IMR-90 (cell line): ENCODE results near the gene KRT6C. TPM values are rescaled to one million over a fixed set of nuclear protein-coding genes. Genes with fewer than 3 reads are reported as not detected.

Source experiments
- ATAC-seq: fragments of 200-7000 bp; cut with Tn5 transposase; 2 replicates; pipeline ENCODE4 v1.9.1; 2020; ENCODE audit warnings: low read depth, mild to moderate bottlenecking, moderate library complexity
- BruUV-seq: library from RNA; stranded (reverse); fragments of 400-500 nt; replicated peaks from 2 replicates; lab custom pipeline; 2021; lab: Mats Ljungman, UMichigan
- CTCF ChIA-PET: fragments of 300-600 bp; formaldehyde crosslinking; extraction: SDS; loops from one replicate; lab custom pipeline; 2021; ENCODE audit warnings: antibody characterized with exemption; lab: Yijun Ruan, JAX
- POLR2A ChIA-PET: fragments of 300-600 bp; sonication (Branson Sonifier 250); formaldehyde crosslinking; loops from one replicate; lab custom pipeline; 2022; ENCODE audit warnings: antibody characterized with exemption; ENCODE audit not compliant: unreplicated experiment; lab: Charles Lee
- DNase-seq: peaks from one replicate; pipeline ENCODE4 v3.0.0; 2013
- H2AFZ ChIP-seq: replicated peaks from 2 replicates; pipeline ENCODE3; 2013; ENCODE audit warnings: low read length, mild to moderate bottlenecking; ENCODE audit not compliant: poor library complexity
- H2AK5ac ChIP-seq: 2 replicates; pipeline ENCODE4 v1.6.1; 2013; ENCODE audit warnings: low read depth, low read length, inconsistent platforms
- H2AK9ac ChIP-seq: replicated peaks from 2 replicates; pipeline ENCODE3; 2013; ENCODE audit warnings: mild to moderate bottlenecking, low read depth, low read length, moderate library complexity; ENCODE audit not compliant: poor library complexity
- H2BK120ac ChIP-seq: 2 replicates; pipeline ENCODE4 v1.6.1; 2013; ENCODE audit warnings: low read depth, low read length, inconsistent platforms
- H2BK15ac ChIP-seq: 3 replicates; pipeline ENCODE4 v1.6.1; 2013; ENCODE audit warnings: low read depth, low read length, inconsistent platforms
- H2BK20ac ChIP-seq: 2 replicates; pipeline ENCODE4 v1.6.1; 2013; ENCODE audit warnings: low read depth, mild to moderate bottlenecking, inconsistent platforms, low read length, moderate library complexity
- H2BK5ac ChIP-seq: 2 replicates; pipeline ENCODE4 v1.6.1; 2013; ENCODE audit warnings: mild to moderate bottlenecking, low read depth, low read length, inconsistent platforms; ENCODE audit not compliant: poor library complexity, severe bottlenecking
- H3K14ac ChIP-seq: replicated peaks from 2 replicates; pipeline ENCODE4 v1.6.1; 2013; ENCODE audit warnings: low read depth, low read length, inconsistent platforms
- H3K18ac ChIP-seq: 2 replicates; pipeline ENCODE4 v1.6.1; 2013; ENCODE audit warnings: low read depth, low read length, control low read depth
- H3K23ac ChIP-seq: 2 replicates; pipeline ENCODE4 v1.6.1; 2013; ENCODE audit warnings: low read depth, low read length, inconsistent platforms
- H3K27ac ChIP-seq: 2 replicates; pipeline ENCODE4 v1.5.1; 2013; ENCODE audit warnings: mild to moderate bottlenecking, control low read depth, low read length; ENCODE audit not compliant: insufficient read depth
- H3K27me3 ChIP-seq: 2 replicates; pipeline ENCODE4 v1.6.1; 2013; ENCODE audit warnings: low read length; ENCODE audit not compliant: control insufficient read depth, insufficient read depth
- H3K36me3 ChIP-seq: 2 replicates; pipeline ENCODE4 v1.6.1; 2013; ENCODE audit warnings: low read length, mixed read lengths; ENCODE audit not compliant: control insufficient read depth, insufficient read depth
- H3K4ac ChIP-seq: 2 replicates; pipeline ENCODE4 v1.6.1; 2013; ENCODE audit warnings: low read depth, low read length, inconsistent platforms
- H3K4me1 ChIP-seq: 2 replicates; pipeline ENCODE4 v1.6.1; 2013; ENCODE audit warnings: low read length, mixed read lengths; ENCODE audit not compliant: control insufficient read depth, insufficient read depth
- H3K4me2 ChIP-seq: 2 replicates; pipeline ENCODE4 v1.6.1; 2013; ENCODE audit warnings: low read depth, mild to moderate bottlenecking, control low read depth, low read length, moderate library complexity
- H3K4me3 ChIP-seq: 2 replicates; pipeline ENCODE4 v1.5.1; 2013; ENCODE audit warnings: low read depth, mild to moderate bottlenecking, control low read depth, low read length, moderate library complexity; ENCODE audit not compliant: insufficient read depth
- H3K56ac ChIP-seq: 2 replicates; pipeline ENCODE4 v1.6.1; 2013; ENCODE audit warnings: low read length, inconsistent platforms; ENCODE audit not compliant: insufficient read depth; ENCODE audit errors: extremely low read depth
- H3K79me1 ChIP-seq, 2 experiments: 2 replicates each; pipeline ENCODE4 v1.6.1; 2013; ENCODE audit warnings: low read length in 2 of 2, inconsistent platforms in 1 of 2, low read depth in 1 of 2
- H3K9ac ChIP-seq: 2 replicates; pipeline ENCODE4 v1.6.1; 2013; ENCODE audit warnings: low read depth, low read length, control low read depth
- H3K9me1 ChIP-seq: 2 replicates; pipeline ENCODE4 v1.6.1; 2013; ENCODE audit warnings: low read length, inconsistent platforms; ENCODE audit not compliant: insufficient read depth
- H3K9me3 ChIP-seq: 2 replicates; pipeline ENCODE4 v1.6.1; 2013; ENCODE audit warnings: low read length; ENCODE audit not compliant: control insufficient read depth, insufficient read depth
- H4K20me1 ChIP-seq: 2 replicates; pipeline ENCODE4 v1.6.1; 2013; ENCODE audit warnings: low read length, inconsistent platforms; ENCODE audit not compliant: insufficient read depth
- H4K5ac ChIP-seq: 2 replicates; pipeline ENCODE4 v1.6.1; 2013; ENCODE audit warnings: mild to moderate bottlenecking, low read depth, low read length, control low read depth
- H4K8ac ChIP-seq, 2 experiments: 2 replicates each; pipeline ENCODE4 v1.6.1; 2013; ENCODE audit warnings: low read depth in 2 of 2, low read length in 2 of 2, control low read depth in 1 of 2, inconsistent platforms in 1 of 2
- H4K91ac ChIP-seq: 2 replicates; pipeline ENCODE4 v1.6.1; 2013; ENCODE audit warnings: low read depth, low read length, inconsistent platforms; ENCODE audit not compliant: insufficient read depth
- BHLHE40 ChIP-seq: fragments of 150-350 bp; IDR thresholded peaks from 2 replicates; pipeline ENCODE4 v1.6.1; 2016; ENCODE audit warnings: mild to moderate bottlenecking, low read depth, low read length
- CEBPB ChIP-seq: IDR thresholded peaks from 2 replicates; pipeline ENCODE4 v1.6.1; 2012; ENCODE audit warnings: low read depth, low read length, improper control_type of control experiment
- CHD1 ChIP-seq: IDR thresholded peaks from 2 replicates; pipeline ENCODE4 v1.6.1; 2012; ENCODE audit warnings: low read depth, low read length, improper control_type of control experiment
- CTCF ChIP-seq: conservative IDR thresholded peaks from 2 replicates; pipeline ENCODE4 v1.5.1; 2012; ENCODE audit warnings: mild to moderate bottlenecking, low read depth, low read length, improper control_type of control experiment
- FOS ChIP-seq: fragments of 150-350 bp; IDR thresholded peaks from 2 replicates; pipeline ENCODE4 v1.6.1; 2016; ENCODE audit warnings: low read depth, low read length
- MAFK ChIP-seq: IDR thresholded peaks from 2 replicates; pipeline ENCODE4 v1.6.1; 2012; ENCODE audit warnings: low read depth, low read length, improper control_type of control experiment
- MAZ ChIP-seq: IDR thresholded peaks from 2 replicates; pipeline ENCODE4 v1.6.1; 2012; ENCODE audit warnings: low read depth, mild to moderate bottlenecking, low read length, improper control_type of control experiment, moderate library complexity, borderline replicate concordance
- MXI1 ChIP-seq: IDR thresholded peaks from 2 replicates; pipeline ENCODE4 v1.6.1; 2012; ENCODE audit warnings: low read depth, mild to moderate bottlenecking, low read length, moderate library complexity, borderline replicate concordance
- NFE2L2 ChIP-seq: fragments of 150-350 bp; IDR thresholded peaks from 2 replicates; pipeline ENCODE4 v1.6.1; 2016; ENCODE audit warnings: low read depth, mild to moderate bottlenecking, low read length
- POLR2A ChIP-seq: IDR thresholded peaks from 2 replicates; pipeline ENCODE4 v1.6.1; 2012; ENCODE audit warnings: mild to moderate bottlenecking, low read depth, low read length
- RAD21 ChIP-seq: IDR thresholded peaks from 2 replicates; pipeline ENCODE4 v1.6.1; 2012; ENCODE audit warnings: low read length, improper control_type of control experiment
- RCOR1 ChIP-seq: IDR thresholded peaks from 2 replicates; pipeline ENCODE4 v1.6.1; 2012; ENCODE audit warnings: mild to moderate bottlenecking, low read length, improper control_type of control experiment; ENCODE audit not compliant: insufficient replicate concordance
- RFX5 ChIP-seq: IDR thresholded peaks from 2 replicates; pipeline ENCODE4 v1.8.0; 2012; ENCODE audit warnings: low read depth, mild to moderate bottlenecking, low read length, moderate library complexity
- SMC3 ChIP-seq: fragments of 150-350 bp; IDR thresholded peaks from 2 replicates; pipeline ENCODE4 v1.6.1; 2016; ENCODE audit warnings: low read depth, mild to moderate bottlenecking, antibody characterized with exemption, low read length, moderate library complexity
- USF2 ChIP-seq: fragments of 150-350 bp; IDR thresholded peaks from 2 replicates; pipeline ENCODE4 v1.6.1; 2017; ENCODE audit warnings: mild to moderate bottlenecking, antibody characterized with exemption, low read length, low read depth
- WGBS, 2 experiments: methylation state at CpG; one replicate each; pipeline versions ENCODE4 v1.1.5 to v1.1.7; 2013; ENCODE audit warnings: missing lambda C conversion rate in 2 of 2; ENCODE audit not compliant: insufficient read length in 1 of 2; ENCODE audit errors: extremely low coverage in 2 of 2; 5-methylcytosine and 5-hydroxymethylcytosine counted together
- dilution Hi-C: fragments of 300-500 bp; cut with HindIII; formaldehyde crosslinking; loops from one replicate; pipeline ENCODE4 v1.14.3; 2018; ENCODE audit warnings: low sequenced_read_pairs; ENCODE audit not compliant: unreplicated experiment
- in situ Hi-C: fragments of 300-500 bp; cut with MboI; formaldehyde crosslinking; loops from 3 replicates; pipeline ENCODE4 v1.14.3; 2019; ENCODE audit warnings: low sequenced_read_pairs, inconsistent platforms, mixed read lengths
- intact Hi-C: fragments of 100-400 bp; cut with micrococcal nuclease; formaldehyde crosslinking; loops from 2 replicates; pipeline ENCODE4 v1.10.0; 2022
- polyA plus RNA-seq, 3 experiments: library from polyadenylated mRNA; depleted of rRNA; stranded (reverse); fragments of >200 nt; gene quantifications; 2 replicates each; pipeline ENCODE4 v1.2.3, GENCODE V29; 2012; ENCODE audit warnings: low replicate concordance in 1 of 3
- total RNA-seq: library from RNA; depleted of rRNA; stranded (reverse); fragments of >200 nt; gene quantifications from 2 replicates; pipeline ENCODE4 v1.2.3, GENCODE V29; 2012
- TF ChIP-seq, protein P1 (sequence below): fragments of 150-350 bp; IDR thresholded peaks from 2 replicates; pipeline ENCODE4 v1.6.1; 2016; ENCODE audit warnings: low read depth, mild to moderate bottlenecking, low read length, moderate library complexity, borderline replicate concordance

Gene KRT6C
- total and polyA plus RNA-seq, 2 of the 4 experiments (the other 2 are of a cell fraction) = not detected

DNA sequence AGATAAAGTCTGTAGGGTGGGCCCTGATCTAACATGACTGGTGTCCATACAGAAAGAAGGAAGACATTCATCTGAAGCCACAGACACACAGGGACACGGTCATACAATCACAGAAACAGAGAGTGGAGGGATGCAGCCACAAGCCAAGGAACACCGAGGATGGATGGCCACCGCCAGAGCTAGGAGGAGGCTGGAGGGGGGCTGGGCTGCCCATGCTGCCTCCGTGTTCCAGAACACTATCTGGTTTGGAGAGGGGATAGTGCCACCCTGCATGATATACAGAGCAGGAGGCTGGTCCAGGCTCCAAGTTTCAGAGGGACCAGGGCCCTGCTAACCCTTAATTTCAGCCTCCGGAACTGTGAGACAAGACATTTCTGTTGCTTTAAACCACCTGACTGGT is 48.1 kb downstream of the KRT6C start:
- in situ Hi-C loops = no loop called here
- no peak for ATAC-seq

More for the DNA sequence above, 48.1 kb downstream of the KRT6C start:
- H4K8ac ChIP-seq = no peak overlapping the region
- no peak overlapping the region for H2BK20ac ChIP-seq
- H3K9me3 ChIP-seq = no peaks in the 10 kb centered on the region
- no peaks in the 10 kb centered on the region for H3K79me1 ChIP-seq
- dilution Hi-C loops = no loop called here
- no peak overlapping the region for H2BK120ac ChIP-seq
- no peak overlapping the region for H2AK9ac ChIP-seq
- no peak overlapping the region for H2AK5ac ChIP-seq
- no peak overlapping the region for H2AFZ ChIP-seq
- no peak overlapping the region for H3K56ac ChIP-seq
- H3K4me1 ChIP-seq = no peaks in the 10 kb centered on the region
- no peaks in the 10 kb centered on the region for H3K9me1 ChIP-seq
- peaks cover 71% of the 10 kb centered on the region for H3K27me3 ChIP-seq
- H3K4me3 ChIP-seq = no peak overlapping the region
- no peaks in the 10 kb centered on the region for H4K20me1 ChIP-seq
- H3K27ac ChIP-seq = no peak overlapping the region
- no peak for DNase-seq
- intact Hi-C loops = no loop called here
- H3K9ac ChIP-seq = no peak overlapping the region
- no peak overlapping the region for H4K5ac ChIP-seq
- no peak overlapping the region for H4K91ac ChIP-seq
- H3K14ac ChIP-seq = no peak overlapping the region
- CTCF ChIA-PET = no interaction called here
- POLR2A ChIA-PET = no interaction called here
- H3K4ac ChIP-seq = no peak overlapping the region
- H2BK5ac ChIP-seq = no peak overlapping the region
- no peak overlapping the region for H3K18ac ChIP-seq
- no TSS peak for BruUV-seq
- no peak overlapping the region for H3K23ac ChIP-seq
- TF ChIP-seq POLR2A (no peak), RFX5 (no peak), CHD1 (no peak), NFE2L2 (no peak), CEBPB (no peak), RCOR1 (no peak), MAFK (no peak), MXI1 (no peak), RAD21 (no peak), BHLHE40 (no peak), MAZ (no peak), FOS (no peak), USF2 (no peak), CTCF (no peak), SMC3 (no peak)
- TF ChIP-seq, protein P1, sequence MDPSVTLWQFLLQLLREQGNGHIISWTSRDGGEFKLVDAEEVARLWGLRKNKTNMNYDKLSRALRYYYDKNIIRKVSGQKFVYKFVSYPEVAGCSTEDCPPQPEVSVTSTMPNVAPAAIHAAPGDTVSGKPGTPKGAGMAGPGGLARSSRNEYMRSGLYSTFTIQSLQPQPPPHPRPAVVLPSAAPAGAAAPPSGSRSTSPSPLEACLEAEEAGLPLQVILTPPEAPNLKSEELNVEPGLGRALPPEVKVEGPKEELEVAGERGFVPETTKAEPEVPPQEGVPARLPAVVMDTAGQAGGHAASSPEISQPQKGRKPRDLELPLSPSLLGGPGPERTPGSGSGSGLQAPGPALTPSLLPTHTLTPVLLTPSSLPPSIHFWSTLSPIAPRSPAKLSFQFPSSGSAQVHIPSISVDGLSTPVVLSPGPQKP = no peak
- H3K36me3 ChIP-seq = no peaks in the 10 kb centered on the region
- H3K4me2 ChIP-seq = no peak overlapping the region
- H2BK15ac ChIP-seq = no peak overlapping the region
- 78% methylated on average over 3 of the region's 5 CpGs; no CpG with 5 or more reads in 1 of the 2 experiments for WGBS, 2 experiments
